Endothelial cell of umbilical vein (primary cell): Measurements from ENCODE around the gene LRP11. TPM values are rescaled to one million over a fixed set of nuclear protein-coding genes. Genes with fewer than 3 reads are reported as not detected.

Source experiments
- BruUV-seq: library from RNA; stranded (reverse); fragments of 400-500 nt; replicated peaks from 2 replicates; lab custom pipeline; 2021; lab: Mats Ljungman, UMichigan
- CTCF ChIA-PET: fragments of 300-600, 350-600 bp; sonication (Branson Sonifier 250); formaldehyde crosslinking; loops from one replicate; lab custom pipeline; 2021; ENCODE audit warnings: antibody characterized with exemption, inconsistent platforms; lab: Charles Lee
- POLR2A ChIA-PET: fragments of 300-600, 350-600 bp; sonication (Branson Sonifier 250); formaldehyde crosslinking; loops from one replicate; lab custom pipeline; 2021; ENCODE audit warnings: antibody characterized with exemption, inconsistent platforms; lab: Charles Lee
- DNase-seq: peaks from one replicate; pipeline ENCODE4 v3.0.0-alpha.2; 2011; ENCODE audit warnings: low read depth, low spot score
- FAIRE-seq: peaks from 2 replicates; lab custom pipeline; 2011; peaks lifted over from hg19 to GRCh38; lab: Jason Lieb, UNC
- H2AFZ ChIP-seq: 2 replicates; pipeline ENCODE4 v1.6.0; 2012; ENCODE audit warnings: low read depth, low read length, control low read depth, inconsistent platforms
- H3K27ac ChIP-seq: 2 replicates; pipeline ENCODE4 v1.5.1; 2011; ENCODE audit warnings: low read depth, mild to moderate bottlenecking, control low read depth, low read length, moderate library complexity; ENCODE audit not compliant: insufficient read depth
- H3K27me3 ChIP-seq, 2 experiments: 2 replicates each; pipeline versions ENCODE4 v1.6.0 to v1.6.1; 2011; ENCODE audit warnings: low read length in 2 of 2, mixed read lengths in 1 of 2; ENCODE audit not compliant: control insufficient read depth in 2 of 2, insufficient read depth in 2 of 2
- H3K36me3 ChIP-seq, 2 experiments: 2 replicates in 1 of 2; 3 replicates in 1 of 2; pipeline ENCODE4 v1.5.1; 2011; ENCODE audit warnings: low read length in 2 of 2, mild to moderate bottlenecking in 1 of 2, moderate library complexity in 1 of 2; ENCODE audit not compliant: control insufficient read depth in 2 of 2, insufficient read depth in 2 of 2; ENCODE audit errors: extremely low read depth in 1 of 2
- H3K4me1 ChIP-seq: 3 replicates; pipeline ENCODE4 v1.5.1; 2011; ENCODE audit warnings: mild to moderate bottlenecking, low read length; ENCODE audit not compliant: control insufficient read depth, insufficient read depth; ENCODE audit errors: extremely low read depth
- H3K4me2 ChIP-seq: 2 replicates; pipeline ENCODE4 v1.6.1; 2011; ENCODE audit warnings: low read length, control low read depth, mixed read lengths; ENCODE audit not compliant: insufficient read depth
- H3K4me3 ChIP-seq, 3 experiments: fragments of 200-600 bp in 1 of 3; sonication (generic), shearing (Covaris generic) in 1 of 3; replicated peaks in 1 of 3; 2 replicates each; pipeline ENCODE4 v1.5.1; 2011 to 2016; ENCODE audit warnings: control low read depth in 3 of 3, low read length in 3 of 3, mild to moderate bottlenecking in 2 of 3, inconsistent platforms in 1 of 3, low read depth in 1 of 3, moderate library complexity in 1 of 3; ENCODE audit not compliant: insufficient read depth in 1 of 3
- H3K79me2 ChIP-seq: 2 replicates; pipeline ENCODE4 v1.6.0; 2012; ENCODE audit warnings: low read length, inconsistent platforms; ENCODE audit not compliant: control insufficient read depth, insufficient read depth
- H3K9ac ChIP-seq: replicated peaks from 2 replicates; pipeline ENCODE3; 2011; ENCODE audit warnings: low read length, control low read depth; ENCODE audit not compliant: insufficient read depth; ENCODE audit errors: extremely low read depth
- H3K9me1 ChIP-seq: replicated peaks from 3 replicates; pipeline ENCODE4 v1.6.0; 2011; ENCODE audit warnings: mild to moderate bottlenecking, low read length; ENCODE audit not compliant: control insufficient read depth, insufficient read depth; ENCODE audit errors: extremely low read depth
- H3K9me3 ChIP-seq: replicated peaks from 2 replicates; pipeline ENCODE4 v1.5.1; 2012; ENCODE audit warnings: low read length, inconsistent platforms; ENCODE audit not compliant: control insufficient read depth, insufficient read depth
- H4K20me1 ChIP-seq: replicated peaks from 2 replicates; pipeline ENCODE3; 2011; ENCODE audit warnings: mild to moderate bottlenecking, low read length; ENCODE audit not compliant: control insufficient read depth, insufficient read depth; ENCODE audit errors: extremely low read depth
- CTCF ChIP-seq, 2 donors: IDR thresholded peaks; 1 replicate in 1 of 2; 2 replicates in 1 of 2; pipeline ENCODE4 v1.5.1; 2011; ENCODE audit warnings: low read length in 2 of 2, mild to moderate bottlenecking in 2 of 2, moderate library complexity in 2 of 2, control low read depth in 1 of 2, inconsistent platforms in 1 of 2, low read depth in 1 of 2; ENCODE audit not compliant: insufficient read depth in 1 of 2; ENCODE audit errors: extremely low read depth in 1 of 2
- GATA2 ChIP-seq: IDR thresholded peaks from 2 replicates; pipeline ENCODE4 v1.7.0; 2011; ENCODE audit warnings: low read depth, mild to moderate bottlenecking, moderate library complexity, mixed read lengths, low read length; ENCODE audit not compliant: insufficient read length, insufficient read depth
- POLR2AphosphoS5 ChIP-seq: IDR thresholded peaks from 2 replicates; pipeline ENCODE4 v1.6.1; 2012; ENCODE audit warnings: low read depth, mild to moderate bottlenecking, control low read depth, low read length, moderate library complexity; ENCODE audit not compliant: insufficient read depth
- dilution Hi-C: fragments of 300-500 bp; cut with MboI; formaldehyde crosslinking; loops from one replicate; pipeline ENCODE4 v1.15.0; 2019; ENCODE audit warnings: low sequenced_read_pairs; ENCODE audit not compliant: extremely low pct_ligation_motif_present
- intact Hi-C: fragments of 100-400 bp; cut with micrococcal nuclease; formaldehyde crosslinking; loops from one replicate; pipeline ENCODE4 v1.10.0; 2022
- polyA plus RNA-seq, 4 experiments: library from polyadenylated mRNA; depleted of rRNA in 3 of 4; stranded (reverse) in 3 of 4; unstranded in 1 of 4; fragments of >200 nt; gene quantifications; 2 replicates each; pipeline versions ENCODE4 v1.2.1 to v1.2.3, GENCODE V29; 2011 to 2012; ENCODE audit warnings: missing spikeins in 1 of 4
- total RNA-seq: library from RNA; stranded (reverse); gene quantifications from 2 replicates; pipeline ENCODE4 v1.2.3, GENCODE V29; 2021

The LRP11 gene
- total and polyA plus RNA-seq, 2 donors (not counting 3 experiments of a cell fraction or from before 2014, with no cell fraction given) = 23.1 to 59.1 TPM

GRCh38 chr6:149897855-149898744 is 33.9 kb upstream of the LRP11 start, which contains the start of gene RAET1E:
TSS of gene RAET1E (minus strand) at chr6:149898113. CDS start at chr6:149890901, 7,212 bp downstream.
- POLR2A ChIA-PET = interaction anchor here (0.6 kb wide), 1 partner anchor 36 kb away, joined by 3 read pairs; no protein-coding TSS in a partner anchor
- H3K27ac ChIP-seq = no peak within 1 kb of the TSS
- dilution Hi-C loops = no loop called here
- no peak within 1 kb of the TSS for H3K4me3 ChIP-seq
- H2AFZ ChIP-seq = peak within 1 kb of the TSS; percentile 8
- no peaks in the 10 kb centered on the region for H4K20me1 ChIP-seq
- no peak for FAIRE-seq
- H3K36me3 ChIP-seq = no peaks in the 10 kb centered on the region
- DNase-seq = no peak
- H3K27me3 ChIP-seq = peaks cover 2 to 7% of the 10 kb centered on the region in 2 experiments
- H3K9me1 ChIP-seq = no peaks in the 10 kb centered on the region
- H3K79me2 ChIP-seq = no peaks in the 10 kb centered on the region
- H3K4me1 ChIP-seq = peaks cover 17% of the 10 kb centered on the region
- intact Hi-C loops = loop anchor here (2.0 kb wide), 1 partner anchor 33 kb away; the partner anchor contains the start of gene LRP11
- BruUV-seq = no TSS peak
- H3K9me3 ChIP-seq = no peaks in the 10 kb centered on the region
- no peak within 1 kb of the TSS for H3K9ac ChIP-seq
- H3K4me2 ChIP-seq = no peak within 1 kb of the TSS
- no peak for TF ChIP-seq GATA2
- no peak for TF ChIP-seq POLR2AphosphoS5
- TF ChIP-seq CTCF (IDR thresholded peaks at IDR 0.05; ENCODE audit: extremely low read depth in 1 of 2, insufficient read depth in 1 of 2, low read depth in 1 of 2, low read length in 2 of 2) = no peak
- CTCF ChIA-PET = interaction anchor here (0.8 to 0.9 kb wide), 2 partner anchors 85 to 118 kb away, joined by 3 read pairs; no protein-coding TSS in a partner anchor
